SK-N-SH (cell line): ENCODE data around the gene GPAT3. TPM values are rescaled to one million over a fixed set of nuclear protein-coding genes. Genes with fewer than 3 reads are reported as not detected.

Experiments
- CTCF ChIA-PET: fragments of 300-600, 350-600 bp; formaldehyde crosslinking; extraction: SDS; loops from one replicate; lab custom pipeline; 2021; lab: Yijun Ruan, JAX
- POLR2A ChIA-PET: fragments of 350-600 bp; sonication (Branson Sonifier 250); formaldehyde crosslinking; extraction: SDS; loops from one replicate; lab custom pipeline; 2020; ENCODE audit warnings: antibody characterized with exemption, inconsistent platforms; lab: Yijun Ruan, JAX
- DNase-seq: peaks from one replicate; pipeline ENCODE4 v3.0.0; 2012
- H2AFZ ChIP-seq: fragments of 200-600 bp; sonication (generic); 2 replicates; pipeline ENCODE4 v1.8.1; 2016; ENCODE audit warnings: antibody characterized with exemption, mild to moderate bottlenecking, low read depth
- H3F3A ChIP-seq: fragments of 200-600 bp; sonication (generic); replicated peaks from 2 replicates; pipeline ENCODE3; 2016; ENCODE audit warnings: antibody characterized with exemption, mild to moderate bottlenecking; ENCODE audit not compliant: insufficient read depth
- H3K27ac ChIP-seq, 2 experiments: fragments of 200-500 bp in 1 of 2; fragments of 200-600 bp in 1 of 2; sonication (Bioruptor generic) in 1 of 2; sonication (generic), shearing (Covaris generic) in 1 of 2; 2 replicates each; pipeline versions ENCODE4 v1.5.1 to v1.6.1; 2014 to 2016; ENCODE audit warnings: low read depth in 2 of 2, inconsistent platforms in 1 of 2, low read length in 1 of 2, mild to moderate bottlenecking in 1 of 2, mixed read lengths in 1 of 2
- H3K27me3 ChIP-seq: fragments of 200-600 bp; sonication (generic), shearing (Covaris generic); 2 replicates; pipeline ENCODE4 v1.6.1; 2016; ENCODE audit warnings: mixed run types; ENCODE audit not compliant: insufficient read depth
- H3K36me3 ChIP-seq, 2 experiments: fragments of 200-500 bp in 1 of 2; fragments of 200-600 bp in 1 of 2; sonication (Bioruptor generic) in 1 of 2; sonication (generic) in 1 of 2; replicated peaks in 1 of 2; 2 replicates each; pipeline versions ENCODE3 to v1.5.1; 2014 to 2016; ENCODE audit warnings: low read length in 1 of 2, mild to moderate bottlenecking in 1 of 2; ENCODE audit not compliant: insufficient read depth in 2 of 2, control insufficient read depth in 1 of 2
- H3K4me1 ChIP-seq, 2 experiments: fragments of 200-500 bp in 1 of 2; fragments of 200-600 bp in 1 of 2; sonication (Bioruptor generic) in 1 of 2; sonication (generic), shearing (Covaris generic) in 1 of 2; 2 replicates each; pipeline versions ENCODE4 v1.5.1 to v1.6.1; 2014 to 2016; ENCODE audit warnings: low read depth in 1 of 2, low read length in 1 of 2, mixed run types in 1 of 2; ENCODE audit not compliant: insufficient read depth in 2 of 2, control insufficient read depth in 1 of 2
- H3K4me2 ChIP-seq: fragments of 200-600 bp; sonication (generic), shearing (Covaris generic); 2 replicates; pipeline ENCODE4 v1.6.1; 2017; ENCODE audit warnings: mixed run types
- H3K4me3 ChIP-seq, 2 experiments: fragments of 200-500 bp in 1 of 2; fragments of 200-600 bp in 1 of 2; sonication (Bioruptor generic) in 1 of 2; sonication (generic), shearing (Covaris generic) in 1 of 2; 2 replicates each; pipeline versions ENCODE4 v1.5.1 to v1.8.1; 2014 to 2016; ENCODE audit warnings: low read depth in 2 of 2, inconsistent platforms in 1 of 2, low read length in 1 of 2, mild to moderate bottlenecking in 1 of 2, mixed read lengths in 1 of 2, moderate library complexity in 1 of 2
- H3K79me2 ChIP-seq: fragments of 200-600 bp; sonication (generic); 2 replicates; pipeline ENCODE4 v1.8.1; 2017; ENCODE audit warnings: mild to moderate bottlenecking; ENCODE audit not compliant: insufficient read depth
- H3K9ac ChIP-seq: fragments of 200-600 bp; sonication (generic); 2 replicates; pipeline ENCODE4 v1.6.1; 2017; ENCODE audit warnings: mixed run types
- H3K9me2 ChIP-seq: fragments of 200-600 bp; sonication (generic); 2 replicates; pipeline ENCODE4 v1.6.1; 2017; ENCODE audit warnings: mixed run types
- H3K9me3 ChIP-seq: fragments of 200-600 bp; sonication (generic); 2 replicates; pipeline ENCODE4 v1.6.1; 2017; ENCODE audit warnings: mixed run types, mild to moderate bottlenecking, moderate library complexity
- H4K20me1 ChIP-seq: fragments of 200-600 bp; sonication (generic); 2 replicates; pipeline ENCODE4 v1.6.1; 2017; ENCODE audit warnings: mild to moderate bottlenecking, mixed run types; ENCODE audit not compliant: insufficient read depth
- ELF1 ChIP-seq: IDR thresholded peaks from 2 replicates; pipeline ENCODE4 v1.4.0; 2012
- EP300 ChIP-seq, 2 experiments: IDR thresholded peaks; 2 replicates each; pipeline versions ENCODE4 v1.4.0 to v1.6.1; 2012; ENCODE audit warnings: borderline replicate concordance in 1 of 2, low read depth in 1 of 2, low read length in 1 of 2
- EZH2phosphoT487 ChIP-seq: fragments of 200-600 bp; sonication (generic); IDR thresholded peaks from 2 replicates; pipeline ENCODE4 v1.6.1; 2017; ENCODE audit warnings: low read depth, mixed run types, mild to moderate bottlenecking, antibody characterized with exemption, moderate library complexity, borderline replicate concordance
- FOSL2 ChIP-seq: IDR thresholded peaks from 2 replicates; pipeline ENCODE4 v1.4.0; 2012; ENCODE audit warnings: low read depth, mild to moderate bottlenecking, moderate library complexity, borderline replicate concordance
- FOXM1 ChIP-seq: IDR thresholded peaks from 2 replicates; pipeline ENCODE4 v1.4.0; 2012; ENCODE audit warnings: low read depth, mild to moderate bottlenecking
- GATA2 ChIP-seq: sonication (generic); formaldehyde crosslinking; IDR thresholded peaks from 2 replicates; pipeline ENCODE4 v1.5.0; 2020; ENCODE audit warnings: mild to moderate bottlenecking, missing genetic modification reagents
- IRF3 ChIP-seq: fragments of 150-350 bp; IDR thresholded peaks from 2 replicates; pipeline ENCODE4 v1.6.1; 2016; ENCODE audit warnings: mild to moderate bottlenecking, low read depth, low read length
- JUND ChIP-seq: IDR thresholded peaks from 2 replicates; pipeline ENCODE4 v1.4.0; 2012
- MAX ChIP-seq: IDR thresholded peaks from 2 replicates; pipeline ENCODE4 v1.4.0; 2012; ENCODE audit warnings: low read depth
- MEF2A ChIP-seq: IDR thresholded peaks from 2 replicates; pipeline ENCODE4 v1.4.0; 2012; ENCODE audit warnings: low read depth, borderline replicate concordance
- NRF1 ChIP-seq: IDR thresholded peaks from 2 replicates; pipeline ENCODE4 v1.6.1; 2012; ENCODE audit warnings: low read depth, mild to moderate bottlenecking, low read length
- REST ChIP-seq: IDR thresholded peaks from 2 replicates; pipeline ENCODE4 v1.6.1; 2012; ENCODE audit warnings: mild to moderate bottlenecking, low read depth, low read length, moderate library complexity
- RFX5 ChIP-seq: IDR thresholded peaks from 2 replicates; pipeline ENCODE4 v1.6.1; 2012; ENCODE audit warnings: mild to moderate bottlenecking, improper control_type of control experiment, low read length
- RXRA ChIP-seq: IDR thresholded peaks from 2 replicates; pipeline ENCODE4 v1.4.0; 2012; ENCODE audit warnings: low read depth, mild to moderate bottlenecking, borderline replicate concordance
- SIN3A ChIP-seq: IDR thresholded peaks from 2 replicates; pipeline ENCODE4 v1.6.1; 2012; ENCODE audit warnings: low read depth, mild to moderate bottlenecking, low read length, moderate library complexity, borderline replicate concordance
- SMC3 ChIP-seq: IDR thresholded peaks from 2 replicates; pipeline ENCODE4 v1.6.1; 2012; ENCODE audit warnings: low read depth, low read length, improper control_type of control experiment
- USF1 ChIP-seq: IDR thresholded peaks from 2 replicates; pipeline ENCODE4 v1.4.0; 2012; ENCODE audit warnings: low read depth, borderline replicate concordance
- YY1 ChIP-seq: IDR thresholded peaks from 2 replicates; pipeline ENCODE4 v1.4.0; 2012; ENCODE audit warnings: low read depth, mild to moderate bottlenecking
- ZBTB33 ChIP-seq: IDR thresholded peaks from 2 replicates; pipeline ENCODE4 v1.4.0; 2012; ENCODE audit warnings: low read depth, borderline replicate concordance
- WGBS: methylation state at CpG from one replicate; pipeline ENCODE4 v1.1.6; 2017; ENCODE audit warnings: low lambda C conversion rate; 5-methylcytosine and 5-hydroxymethylcytosine counted together
- polyA plus RNA-seq, 3 experiments: library from polyadenylated mRNA; depleted of rRNA; stranded (reverse); fragments of >200 nt; gene quantifications; 2 replicates each; pipeline ENCODE4 v1.2.3, GENCODE V29; 2012

GPAT3 gene
- polyA plus RNA-seq, 1 of the 3 experiments (the other 2 are of a cell fraction) = 0.02 TPM

- Histone ChIP-seq H2AFZ (no peak overlapping the region), H3K9ac (no peak overlapping the region), H3K27me3 (no peaks in the 10 kb centered on the region; the same call in 1 of the 2 replicates), H3K27ac (no peak overlapping the region), H3K4me2 (no peak overlapping the region), H3K9me3 (no peaks in the 10 kb centered on the region), H3K79me2 (no peaks in the 10 kb centered on the region), H3K9me2 (no peaks in the 10 kb centered on the region), H3K36me3 (no peaks in the 10 kb centered on the region), H3K4me3 (no peak overlapping the region), H4K20me1 (no peaks in the 10 kb centered on the region), H3K4me1 (no peaks in the 10 kb centered on the region), H3F3A (no peaks in the 10 kb centered on the region)
- CTCF ChIA-PET = interaction anchor here (0.7 kb wide), 1 partner anchor 77 kb away, joined by 3 read pairs; no protein-coding TSS in a partner anchor
- DNase-seq = no peak
- 32% methylated on average over 3 of the region's 3 CpGs for WGBS
- POLR2A ChIA-PET = no interaction called here
- TF ChIP-seq RFX5 (no peak), NRF1 (no peak), JUND (no peak), ELF1 (no peak), SIN3A (no peak), MEF2A (no peak), USF1 (no peak), MAX (no peak), SMC3 (no peak), IRF3 (no peak), EP300 (IDR thresholded peaks at IDR 0.05; ENCODE audit: borderline replicate concordance in 1 of 2, low read depth in 1 of 2, low read length in 1 of 2) (no peak), RXRA (no peak), ZBTB33 (no peak)
Measured at GRCh38 chr4:83568062-83568461, 32.2 kb downstream of the GPAT3 start.

GRCh38 chr4:83569429-83569828 is 33.5 kb downstream of the GPAT3 start:
- Histone ChIP-seq H3K4me3 (no peak overlapping the region), H3F3A (no peaks in the 10 kb centered on the region), H2AFZ (no peak overlapping the region), H3K27ac (no peak overlapping the region), H3K79me2 (no peaks in the 10 kb centered on the region), H3K9ac (no peak overlapping the region), H3K9me2 (no peaks in the 10 kb centered on the region), H3K9me3 (no peaks in the 10 kb centered on the region), H3K27me3 (no peaks in the 10 kb centered on the region; the same call in 1 of the 2 replicates), H3K4me2 (no peak overlapping the region), H4K20me1 (no peaks in the 10 kb centered on the region), H3K4me1 (no peaks in the 10 kb centered on the region), H3K36me3 (no peaks in the 10 kb centered on the region)
- WGBS = 8% methylated on average over 4 of the region's 4 CpGs
- no peak for DNase-seq
- CTCF ChIA-PET = no interaction called here
- POLR2A ChIA-PET = no interaction called here
- TF ChIP-seq SIN3A = no peak
- TF ChIP-seq REST = no peak
- no peak for TF ChIP-seq JUND
- TF ChIP-seq FOXM1 = no peak
- no peak for TF ChIP-seq RFX5
- TF ChIP-seq FOSL2 = no peak
- TF ChIP-seq IRF3 = no peak
- no peak for TF ChIP-seq EZH2phosphoT487
- no peak for TF ChIP-seq ELF1
- TF ChIP-seq GATA2 (CRISPR knock-in tag) = no peak
- TF ChIP-seq YY1 = no peak
- no peak for TF ChIP-seq SMC3
- no peak for TF ChIP-seq EP300 (IDR thresholded peaks at IDR 0.05; ENCODE audit: borderline replicate concordance in 1 of 2, low read depth in 1 of 2, low read length in 1 of 2)
